Subcutaneous abdominal adipose tissue (tissue), 5 donors: ENCODE data around the gene SHH.

Experiments used
- H3K27ac ChIP-seq: one replicate; pipeline ENCODE4 v1.7.0; 2013; ENCODE audit warnings: low read depth, mild to moderate bottlenecking, inconsistent platforms, low read length, moderate library complexity
- H3K27me3 ChIP-seq, 5 donors: one replicate each; pipeline ENCODE4 v1.7.0; 2013; ENCODE audit warnings: low read length in 5 of 5, inconsistent platforms in 1 of 5; ENCODE audit not compliant: control insufficient read depth in 5 of 5, insufficient read depth in 4 of 5
- H3K36me3 ChIP-seq, 5 donors: one replicate each; pipeline ENCODE4 v1.7.0; 2013; ENCODE audit warnings: low read length in 5 of 5; ENCODE audit not compliant: control insufficient read depth in 5 of 5, insufficient read depth in 5 of 5
- H3K4me1 ChIP-seq, 5 donors: one replicate each; pipeline ENCODE4 v1.7.0; 2013; ENCODE audit warnings: low read length in 5 of 5, mild to moderate bottlenecking in 3 of 5, moderate library complexity in 1 of 5; ENCODE audit not compliant: control insufficient read depth in 5 of 5, insufficient read depth in 5 of 5
- H3K4me3 ChIP-seq, 5 donors: one replicate each; pipeline ENCODE4 v1.7.0; 2013; ENCODE audit warnings: low read length in 5 of 5, low read depth in 1 of 5
- H3K9ac ChIP-seq, 5 donors: one replicate each; pipeline ENCODE4 v1.7.0; 2013; ENCODE audit warnings: low read length in 5 of 5, mild to moderate bottlenecking in 4 of 5, moderate library complexity in 3 of 5
- H3K9me3 ChIP-seq, 5 donors: one replicate each; pipeline ENCODE4 v1.7.0; 2013; ENCODE audit warnings: low read length in 5 of 5; ENCODE audit not compliant: control insufficient read depth in 5 of 5
- donor health status: healthy.
- donor health status: healthy.
- donor health status: healthy.
- donor health status: healthy.
- donor health status: healthy.

SHH gene

GRCh38 chr7:155802291-155802690 is 10.0 kb downstream of the SHH start:
- Histone ChIP-seq H3K4me3 (no peak overlapping the region), H3K4me1 (peaks cover 0 to 39% (median 29%) of the 10 kb centered on the region in 5 donors), H3K9me3 (no peaks in the 10 kb centered on the region), H3K9ac (no peak overlapping the region), H3K27ac (no peak overlapping the region), H3K27me3 (peaks cover 45 to 57% (median 50%) of the 10 kb centered on the region in 5 donors), H3K36me3 (no peaks in the 10 kb centered on the region)

GRCh38 chr7:155800741-155801267 is 11.5 kb downstream of the SHH start:
- H3K36me3 ChIP-seq: no peaks in the 10 kb centered on the region
- peaks cover 42 to 53% (median 45%) of the 10 kb centered on the region in 5 donors for H3K27me3 ChIP-seq
- H3K9ac ChIP-seq: no peak overlapping the region
- no peak overlapping the region for H3K4me3 ChIP-seq
- no peaks in the 10 kb centered on the region for H3K9me3 ChIP-seq
- H3K4me1 ChIP-seq: peaks cover 0 to 36% (median 27%) of the 10 kb centered on the region in 5 donors
- H3K27ac ChIP-seq: no peak overlapping the region

- Histone ChIP-seq H3K9me3 (no peaks in the 10 kb centered on the region), H3K36me3 (no peaks in the 10 kb centered on the region), H3K27me3 (peaks cover 43 to 55% (median 47%) of the 10 kb centered on the region in 5 donors), H3K4me1 (peaks cover 0 to 31% (median 22%) of the 10 kb centered on the region in 5 donors), H3K4me3 (no peak overlapping the region), H3K9ac (no peak overlapping the region), H3K27ac (no peak overlapping the region)
Observed at GRCh38 chr7:155800301-155800700, 12.0 kb downstream of the SHH start.

GRCh38 chr7:155799514-155799913 is 12.7 kb downstream of the SHH start:
- H3K36me3 ChIP-seq: no peaks in the 10 kb centered on the region
- H3K27ac ChIP-seq: no peak overlapping the region
- no peaks in the 10 kb centered on the region for H3K9me3 ChIP-seq
- H3K27me3 ChIP-seq: peaks cover 43 to 56% (median 46%) of the 10 kb centered on the region in 5 donors
- H3K4me3 ChIP-seq: no peak overlapping the region
- H3K4me1 ChIP-seq: peaks cover 0 to 24% (median 15%) of the 10 kb centered on the region in 5 donors
- no peak overlapping the region for H3K9ac ChIP-seq

- Histone ChIP-seq H3K27me3 (peaks cover 41 to 60% (median 46%) of the 10 kb centered on the region in 5 donors), H3K27ac (no peak overlapping the region), H3K9ac (no peak overlapping the region), H3K4me1 (peaks cover 0 to 22% (median 13%) of the 10 kb centered on the region in 5 donors), H3K4me3 (no peak overlapping the region), H3K36me3 (no peaks in the 10 kb centered on the region), H3K9me3 (no peaks in the 10 kb centered on the region)
Observed at GRCh38 chr7:155798673-155799439, 13.4 kb downstream of the SHH start.

- Histone ChIP-seq H3K4me3 (no peak overlapping the region), H3K27ac (no peak overlapping the region), H3K27me3 (peaks cover 31 to 51% (median 36%) of the 10 kb centered on the region in 5 donors), H3K4me1 (peaks cover 3 to 13% (median 5%) of the 10 kb centered on the region in 5 donors), H3K9ac (no peak overlapping the region), H3K36me3 (no peaks in the 10 kb centered on the region), H3K9me3 (no peaks in the 10 kb centered on the region)
Observed at GRCh38 chr7:155797262-155798250, 14.7 kb downstream of the SHH start.

GRCh38 chr7:155796381-155797261 is 15.6 kb downstream of the SHH start:
- peaks cover 26 to 45% (median 36%) of the 10 kb centered on the region in 5 donors for H3K27me3 ChIP-seq
- no peak overlapping the region for H3K4me3 ChIP-seq
- H3K27ac ChIP-seq: no peak overlapping the region
- H3K36me3 ChIP-seq: no peaks in the 10 kb centered on the region
- peaks cover 0 to 1% (median 0%) of the 10 kb centered on the region in 5 donors for H3K9me3 ChIP-seq
- peaks cover 3 to 13% (median 5%) of the 10 kb centered on the region in 5 donors for H3K4me1 ChIP-seq
- no peak overlapping the region for H3K9ac ChIP-seq

- Histone ChIP-seq H3K9ac (no peak overlapping the region), H3K27ac (no peak overlapping the region), H3K36me3 (no peaks in the 10 kb centered on the region), H3K9me3 (peaks cover 0 to 5% (median 0%) of the 10 kb centered on the region in 5 donors), H3K27me3 (peaks cover 20 to 39% (median 31%) of the 10 kb centered on the region in 5 donors), H3K4me3 (no peak overlapping the region), H3K4me1 (peaks cover 3 to 13% (median 5%) of the 10 kb centered on the region in 5 donors)
Observed at GRCh38 chr7:155795951-155796350, 16.3 kb downstream of the SHH start.

GRCh38 chr7:155795401-155795800 is 16.9 kb downstream of the SHH start:
- Histone ChIP-seq H3K9me3 (peaks cover 0 to 5% (median 0%) of the 10 kb centered on the region in 5 donors), H3K4me1 (peaks cover 3 to 13% (median 5%) of the 10 kb centered on the region in 5 donors)

More at GRCh38 chr7:155795401-155795800, 16.9 kb downstream of the SHH start:
- Histone ChIP-seq H3K9ac (peak overlapping the region in 1 of 5 donors; percentile 43), H3K27ac (no peak overlapping the region), H3K27me3 (peaks cover 15 to 33% (median 25%) of the 10 kb centered on the region in 5 donors), H3K36me3 (no peaks in the 10 kb centered on the region), H3K4me3 (no peak overlapping the region)
